ENCODE results near the gene SNAP47. TPM values are rescaled to one million over a fixed set of nuclear protein-coding genes. Genes with fewer than 3 reads are reported as not detected.

SNAP47 gene
- total and polyA plus RNA-seq, 2 experiments from 2014 or later, result 42.6 to 49.6 TPM

DNA sequence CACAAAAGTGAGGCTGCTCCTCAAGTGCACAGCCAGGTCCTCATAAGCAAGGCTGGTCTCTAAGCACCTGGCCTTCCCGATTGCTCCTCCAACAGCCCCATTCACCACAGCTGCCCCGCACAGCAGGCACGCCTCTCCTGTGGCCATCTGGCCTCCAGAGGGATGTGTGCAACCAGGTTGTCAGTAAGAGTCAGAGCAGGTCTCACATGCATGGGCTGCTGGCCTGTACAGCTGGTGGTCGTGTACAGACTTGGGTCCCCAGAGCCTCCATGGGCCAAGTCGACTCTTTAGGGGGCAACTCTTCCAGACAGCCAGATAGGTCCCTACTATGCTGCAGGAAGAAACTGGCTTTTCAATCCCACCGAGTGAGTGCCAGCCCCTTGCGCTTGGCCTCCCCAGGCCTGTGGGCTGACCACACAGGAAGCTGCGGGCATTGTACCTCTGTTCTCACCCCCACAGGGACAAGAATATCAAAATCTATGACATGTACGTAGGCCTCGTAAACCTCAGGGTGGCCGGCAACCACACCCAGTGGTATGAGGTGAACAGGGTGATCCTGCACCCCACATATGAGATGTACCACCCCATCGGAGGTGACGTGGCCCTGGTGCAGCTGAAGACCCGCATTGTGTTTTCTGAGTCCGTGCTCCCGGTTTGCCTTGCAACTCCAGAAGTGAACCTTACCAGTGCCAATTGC lies 81.7 kb downstream of the SNAP47 start:
- no peaks in the 10 kb centered on the region for H3K79me2 ChIP-seq

DNA sequence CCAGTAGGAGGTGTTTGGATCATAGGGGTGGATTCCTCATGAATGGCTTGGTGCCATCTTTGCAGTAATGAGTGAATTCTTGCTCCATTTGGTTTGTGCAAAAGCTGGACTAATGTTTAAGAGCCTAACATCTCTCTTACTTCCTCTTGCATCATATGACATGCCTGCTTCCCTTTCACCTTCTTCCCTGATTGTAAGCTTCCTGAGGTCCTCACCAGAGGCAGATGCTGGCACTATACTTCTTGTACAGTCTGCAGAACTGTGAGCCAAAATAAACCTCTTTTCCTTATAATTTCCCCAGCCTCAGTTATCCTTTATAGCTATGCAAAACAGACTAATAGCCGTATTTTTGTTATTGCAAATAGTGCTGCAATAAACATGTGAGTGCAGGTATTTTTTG lies 88.3 kb downstream of the SNAP47 start:
- Histone ChIP-seq H3K9me3 (ENCODE audit: low read depth) (no peaks in the 10 kb centered on the region), H3K4me1 (ENCODE audit: insufficient read depth) (no peaks in the 10 kb centered on the region), H3K27me3 (no peaks in the 10 kb centered on the region), H3K4me2 (no peak overlapping the region), H3K9me2 (replicated peaks; ENCODE audit: insufficient read depth) (no peaks in the 10 kb centered on the region), H3K4me3 (no peak overlapping the region), H4K20me1 (ENCODE audit: insufficient read depth, poor library complexity, severe bottlenecking) (no peaks in the 10 kb centered on the region), H2AFZ (no peak overlapping the region), H3K27ac (no peak overlapping the region), H3K79me2 (no peaks in the 10 kb centered on the region), H3K36me3 (replicated peaks; ENCODE audit: insufficient read depth, low read depth) (no peaks in the 10 kb centered on the region)
- TF ChIP-seq CTCF (IDR thresholded peaks at IDR 0.05; ENCODE audit: poor library complexity) (no peak), EZH2phosphoT487 (IDR thresholded peaks at IDR 0.05; ENCODE audit: low read depth, severe bottlenecking, unreplicated experiment) (no peak), EZH2 (IDR thresholded peaks at IDR 0.05; ENCODE audit: borderline replicate concordance) (no peak)
- whole genome bisulfite sequencing (ENCODE audit: low lambda C conversion rate, missing lambda C conversion rate), result 72% methylated on average over 1 of the region's 1 CpG
- no peak for DNase-seq (ENCODE audit: low spot score)

More for the DNA sequence above, 81.7 kb downstream of the SNAP47 start:
- no peak overlapping the region for H3K4me2 ChIP-seq
- no peaks in the 10 kb centered on the region for H3K27me3 ChIP-seq
- no peak for DNase-seq (ENCODE audit: low spot score)
- H3K4me3 ChIP-seq, result no peak overlapping the region
- TF ChIP-seq EZH2phosphoT487 (IDR thresholded peaks at IDR 0.05; ENCODE audit: low read depth, severe bottlenecking, unreplicated experiment) (no peak), EZH2 (IDR thresholded peaks at IDR 0.05; ENCODE audit: borderline replicate concordance) (no peak), CTCF (IDR thresholded peaks at IDR 0.05; ENCODE audit: poor library complexity) (no peak)
- H3K36me3 ChIP-seq (replicated peaks; ENCODE audit: insufficient read depth, low read depth), result no peaks in the 10 kb centered on the region
- no peaks in the 10 kb centered on the region for H3K9me2 ChIP-seq (replicated peaks; ENCODE audit: insufficient read depth)
- WGBS (ENCODE audit: low lambda C conversion rate, missing lambda C conversion rate), result 95% methylated on average over 16 of the region's 16 CpGs
- H3K9me3 ChIP-seq (ENCODE audit: low read depth), result no peaks in the 10 kb centered on the region
- H3K4me1 ChIP-seq (ENCODE audit: insufficient read depth), result no peaks in the 10 kb centered on the region
- no peak overlapping the region for H3K27ac ChIP-seq
- H2AFZ ChIP-seq, result no peak overlapping the region
- H4K20me1 ChIP-seq (ENCODE audit: insufficient read depth, poor library complexity, severe bottlenecking), result no peaks in the 10 kb centered on the region

GRCh38 chr1:227824204-227824603 lies 89.0 kb downstream of the SNAP47 start:
- no peak for DNase-seq (ENCODE audit: low spot score)
- Histone ChIP-seq H3K4me3 (no peak overlapping the region), H4K20me1 (ENCODE audit: insufficient read depth, poor library complexity, severe bottlenecking) (no peaks in the 10 kb centered on the region), H3K9me3 (ENCODE audit: low read depth) (no peaks in the 10 kb centered on the region), H3K4me2 (no peak overlapping the region), H2AFZ (no peak overlapping the region), H3K9me2 (replicated peaks; ENCODE audit: insufficient read depth) (no peaks in the 10 kb centered on the region), H3K79me2 (no peaks in the 10 kb centered on the region), H3K36me3 (replicated peaks; ENCODE audit: insufficient read depth, low read depth) (no peaks in the 10 kb centered on the region), H3K27me3 (no peaks in the 10 kb centered on the region), H3K4me1 (ENCODE audit: insufficient read depth) (no peaks in the 10 kb centered on the region), H3K27ac (no peak overlapping the region)
- 35% methylated on average over 2 of the region's 2 CpGs for WGBS (ENCODE audit: low lambda C conversion rate, missing lambda C conversion rate)
- no peak for TF ChIP-seq EZH2phosphoT487 (IDR thresholded peaks at IDR 0.05; ENCODE audit: low read depth, severe bottlenecking, unreplicated experiment)
- TF ChIP-seq CTCF (IDR thresholded peaks at IDR 0.05; ENCODE audit: poor library complexity), result no peak
- no peak for TF ChIP-seq EZH2 (IDR thresholded peaks at IDR 0.05; ENCODE audit: borderline replicate concordance)

All from hepatocyte (in vitro differentiated cells).